ENCODE results near the gene METTL5. TPM values are rescaled to one million over a fixed set of nuclear protein-coding genes. Genes with fewer than 3 reads are reported as not detected.
A peak's percentile ranks its signal among the peaks of the same experiment; 100 is the strongest.

Gene METTL5
- total and polyA plus RNA-seq, 9 of the 15 experiments (the other 6 are each of a cell fraction or from before 2014, with no cell fraction given) = 149 to 471 (median 224) TPM

GRCh38 chr2:169776252-169776761 is 48.4 kb downstream of the METTL5 start:
- Histone ChIP-seq H3K9me1 (ENCODE audit: control insufficient read depth, insufficient read depth, low read length) (no peaks in the 10 kb centered on the region), H4K20me1 (replicated peaks; ENCODE audit: control insufficient read depth, insufficient read depth, low read length) (no peaks in the 10 kb centered on the region), H3K4me1 (replicated peaks in 1 of 2; ENCODE audit: control insufficient read depth in 2 of 2, insufficient read depth in 2 of 2, low read length in 2 of 2) (peaks cover 0 to 6% of the 10 kb centered on the region in 2 experiments; a peak in 1 of 5 replicates), H3K36me3 (ENCODE audit: control insufficient read depth, insufficient read depth, low read length) (no peaks in the 10 kb centered on the region), H3K9ac (ENCODE audit: insufficient read depth in 1 of 2, low read depth in 2 of 2, low read length in 2 of 2) (no peak overlapping the region), H3K4me2 (ENCODE audit: insufficient read depth, low read length) (no peak overlapping the region), H3K4me3 (no peak overlapping the region), H3K79me2 (ENCODE audit: control insufficient read depth, insufficient read depth, low read length) (no peaks in the 10 kb centered on the region), H3K27me3 (ENCODE audit: control insufficient read depth in 2 of 2, insufficient read depth in 2 of 2, low read length in 2 of 2) (no peaks in the 10 kb centered on the region), H3K9me3 (replicated peaks; ENCODE audit: control insufficient read depth, insufficient read depth, low read depth, low read length) (no peaks in the 10 kb centered on the region), H3K27ac (ENCODE audit: extremely low read depth, low read depth, low read length) (peak overlapping the region; percentile 12; the same call in 1 of the 3 replicates), H2AFZ (ENCODE audit: low read depth, low read length) (peak overlapping the region; percentile 73)
- DNase-seq (ENCODE audit: extremely low read depth in 1 of 4, low spot score in 3 of 4) (no peak), FAIRE-seq (no peak), ATAC-seq (peak; percentile 31; the same call in 2 of the 3 replicates)
- in situ Hi-C loops (cut with MboI) (no loop called here), intact Hi-C loops (cut with micrococcal nuclease) (no loop called here)
- BruUV-seq (replicated peaks) = no TSS peak
- CTCF ChIA-PET (ENCODE audit: low intra/inter-chr PET ratio) = no interaction called here
- WGBS (ENCODE audit: insufficient coverage, low coverage, missing lambda C conversion rate) = 67% methylated on average over 2 of the region's 2 CpGs
- POLR2A ChIA-PET = interaction anchor here (0.6 to 2.1 kb wide), 8 partner anchors 11 to 60 kb away, joined by 3 to 6 read pairs (median 4); partner anchors contain the start of gene SSB
- TF ChIP-seq NR1H2 (CRISPR knock-in tag; IDR thresholded peaks at IDR 0.05) (no peak), SFPQ (IDR thresholded peaks at IDR 0.05; ENCODE audit: low read depth, low read length) (no peak), CTCFL (IDR thresholded peaks at IDR 0.05; ENCODE audit: borderline replicate concordance, insufficient read depth, low read depth, low read length, poor library complexity, severe bottlenecking) (no peak), ZBTB40 (IDR thresholded peaks at IDR 0.05) (peak; percentile 78), ZBTB40 (CRISPR knock-in tag; IDR thresholded peaks at IDR 0.05) (no peak), MTA2 (IDR thresholded peaks at IDR 0.05; ENCODE audit: low read depth) (no peak), ELF2 (CRISPR knock-in tag; IDR thresholded peaks at IDR 0.05) (no peak), POLR2A (conservative IDR thresholded peaks at IDR 0.05) (no peak), L3MBTL2 (IDR thresholded peaks at IDR 0.05) (peak; percentile 68), POLR2B (IDR thresholded peaks at IDR 0.05; ENCODE audit: low read depth, partially characterized antibody) (no peak)

Measured in K562 (cell line).